ENCODE measurements around the gene ITGAL.
"Not testable (repeated sequence)": the region's sequence is repeated elsewhere in the genome, so short reads cannot be mapped to it uniquely, and the experiment has no call there.

ITGAL gene

GRCh38 chr16:30449116-30449435 lies 23.5 kb upstream of the ITGAL start:
- TF ChIP-seq CTCF (IDR thresholded peaks at IDR 0.05; ENCODE audit: low read depth, low read length, missing control alignments): no peak

GRCh38 chr16:30452709-30453580 lies 19.6 kb upstream of the ITGAL start:
- DNase-seq; H3K27ac ChIP-seq; H3K36me3 ChIP-seq (replicated peaks); in situ Hi-C loops (cut with HindIII; ENCODE audit: low pct_ligation_motif_present, low sequenced_read_pairs); H3K27me3 ChIP-seq (replicated peaks); H3K4me3 ChIP-seq (ENCODE audit: low read depth, low read length): not testable (repeated sequence)

More at GRCh38 chr16:30449116-30449435, 23.5 kb upstream of the ITGAL start:
- no peak overlapping the region for H3K4me3 ChIP-seq (ENCODE audit: low read depth, low read length)
- no peaks in the 10 kb centered on the region for H3K27me3 ChIP-seq (replicated peaks)
- DNase-seq: no peak
- no peak overlapping the region for H3K27ac ChIP-seq
- in situ Hi-C loops (cut with HindIII; ENCODE audit: low pct_ligation_motif_present, low sequenced_read_pairs): loop anchor here (25.0 kb wide), 1 partner anchor 163 kb away; the partner anchor contains the start of gene ZNF689
- H3K36me3 ChIP-seq (replicated peaks): no peaks in the 10 kb centered on the region

GRCh38 chr16:30456302-30456701 lies 16.2 kb upstream of the ITGAL start:
- no peak for TF ChIP-seq CTCF (IDR thresholded peaks at IDR 0.05; ENCODE audit: low read depth, low read length, missing control alignments)
- Histone ChIP-seq H3K27me3 (replicated peaks) (no peaks in the 10 kb centered on the region), H3K36me3 (replicated peaks) (no peaks in the 10 kb centered on the region), H3K27ac (no peak overlapping the region), H3K4me3 (ENCODE audit: low read depth, low read length) (no peak overlapping the region)
- DNase-seq: no peak
- in situ Hi-C loops (cut with HindIII; ENCODE audit: low pct_ligation_motif_present, low sequenced_read_pairs): no loop called here

GRCh38 chr16:30457256-30457655 lies 15.3 kb upstream of the ITGAL start:
- no peak for DNase-seq
- H3K36me3 ChIP-seq (replicated peaks): no peaks in the 10 kb centered on the region
- in situ Hi-C loops (cut with HindIII; ENCODE audit: low pct_ligation_motif_present, low sequenced_read_pairs): no loop called here
- no peaks in the 10 kb centered on the region for H3K27me3 ChIP-seq (replicated peaks)
- no peak overlapping the region for H3K4me3 ChIP-seq (ENCODE audit: low read depth, low read length)
- no peak for TF ChIP-seq CTCF (IDR thresholded peaks at IDR 0.05; ENCODE audit: low read depth, low read length, missing control alignments)
- no peak overlapping the region for H3K27ac ChIP-seq

GRCh38 chr16:30457743-30458560 lies 14.6 kb upstream of the ITGAL start:
- H3K4me3 ChIP-seq (ENCODE audit: low read depth, low read length): no peak overlapping the region
- H3K27ac ChIP-seq: no peak overlapping the region
- H3K27me3 ChIP-seq (replicated peaks): no peaks in the 10 kb centered on the region
- no peak for DNase-seq
- no peak for TF ChIP-seq CTCF (IDR thresholded peaks at IDR 0.05; ENCODE audit: low read depth, low read length, missing control alignments)
- H3K36me3 ChIP-seq (replicated peaks): no peaks in the 10 kb centered on the region
- in situ Hi-C loops (cut with HindIII; ENCODE audit: low pct_ligation_motif_present, low sequenced_read_pairs): no loop called here

Measured in brain microvascular endothelial cell (primary cell).